Upper lobe of right lung (tissue), 1 donor: Measurements from ENCODE around the gene ARRDC3. TPM values are rescaled to one million over a fixed set of nuclear protein-coding genes. Genes with fewer than 3 reads are reported as not detected.
"Not testable (repeated sequence)": the region's sequence is repeated elsewhere in the genome, so short reads cannot be mapped to it uniquely, and the experiment has no call there.

Experiments used
- ATAC-seq: fragments of 200-7000 bp; cut with Tn5 transposase; one replicate; pipeline ENCODE4 v1.9.1; 2020; ENCODE audit warnings: mild to moderate bottlenecking, moderate library complexity
- DNase-seq: peaks from one replicate; pipeline ENCODE4 v3.0.0-alpha.2; 2020
- H3K27ac ChIP-seq: fragments of 200-600 bp; one replicate; pipeline ENCODE4 v1.8.0; 2022
- H3K27me3 ChIP-seq: fragments of 200-600 bp; one replicate; pipeline ENCODE4 v1.8.0; 2022; ENCODE audit warnings: mild to moderate bottlenecking
- H3K36me3 ChIP-seq: fragments of 200-600 bp; one replicate; pipeline ENCODE4 v1.8.0; 2022
- H3K4me1 ChIP-seq: fragments of 200-600 bp; one replicate; pipeline ENCODE4 v1.8.0; 2022
- H3K4me3 ChIP-seq: fragments of 200-600 bp; one replicate; pipeline ENCODE4 v1.8.0; 2022; ENCODE audit warnings: mild to moderate bottlenecking
- H3K9me3 ChIP-seq: fragments of 200-600 bp; one replicate; pipeline ENCODE4 v1.8.0; 2022
- intact Hi-C: fragments of 100-400 bp; cut with DNase I; formaldehyde crosslinking; loops from one replicate; pipeline ENCODE4 v1.11.0; 2022
- total RNA-seq: library from RNA; stranded (reverse); fragmentation: NEBNext Ultra II Directional; extraction: Animal tissue kit (Norgen Biotek cat#: 25700); gene quantifications from one replicate; pipeline ENCODE4 v1.2.1, GENCODE V29; 2021
- TF ChIP-seq, protein P1 (sequence below): fragments of 200-600 bp; IDR thresholded peaks from one replicate; pipeline ENCODE4 v1.8.0; 2022; ENCODE audit warnings: antibody characterized with exemption
- donor health status: DM: no; HTN: yes; CAD: no; lungs with severe emphysema.

The ARRDC3 gene
- total RNA-seq, 1 donor from 2014 or later = 103 TPM

DNA sequence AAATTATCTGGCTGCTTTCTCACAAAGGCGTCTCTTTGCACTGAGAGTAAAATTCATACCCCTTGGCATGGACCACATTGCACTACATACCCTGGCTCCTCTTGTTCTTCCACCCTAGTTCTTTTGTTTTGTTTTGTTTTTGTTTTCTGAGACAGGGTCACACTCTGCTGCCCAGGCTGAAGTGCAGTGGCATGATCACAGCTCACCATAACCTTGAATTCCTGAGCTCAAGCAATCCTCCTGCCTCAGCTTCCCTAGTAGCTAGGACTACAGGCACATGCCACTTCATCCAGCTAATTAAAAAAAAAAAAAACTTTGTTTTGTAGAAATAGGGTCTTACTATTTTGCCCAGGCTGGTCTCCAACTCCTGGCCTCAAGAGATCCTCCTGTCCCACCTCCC lies 51.4 kb downstream of the ARRDC3 start:
- Histone ChIP-seq H3K27ac (no peak overlapping the region), H3K36me3 (no peaks in the 10 kb centered on the region), H3K4me1 (no peaks in the 10 kb centered on the region), H3K4me3 (no peak overlapping the region), H3K9me3 (no peaks in the 10 kb centered on the region), H3K27me3 (no peaks in the 10 kb centered on the region)
- ATAC-seq (no peak), DNase-seq (no peak)
- intact Hi-C loops = no loop called here
- TF ChIP-seq, protein P1, sequence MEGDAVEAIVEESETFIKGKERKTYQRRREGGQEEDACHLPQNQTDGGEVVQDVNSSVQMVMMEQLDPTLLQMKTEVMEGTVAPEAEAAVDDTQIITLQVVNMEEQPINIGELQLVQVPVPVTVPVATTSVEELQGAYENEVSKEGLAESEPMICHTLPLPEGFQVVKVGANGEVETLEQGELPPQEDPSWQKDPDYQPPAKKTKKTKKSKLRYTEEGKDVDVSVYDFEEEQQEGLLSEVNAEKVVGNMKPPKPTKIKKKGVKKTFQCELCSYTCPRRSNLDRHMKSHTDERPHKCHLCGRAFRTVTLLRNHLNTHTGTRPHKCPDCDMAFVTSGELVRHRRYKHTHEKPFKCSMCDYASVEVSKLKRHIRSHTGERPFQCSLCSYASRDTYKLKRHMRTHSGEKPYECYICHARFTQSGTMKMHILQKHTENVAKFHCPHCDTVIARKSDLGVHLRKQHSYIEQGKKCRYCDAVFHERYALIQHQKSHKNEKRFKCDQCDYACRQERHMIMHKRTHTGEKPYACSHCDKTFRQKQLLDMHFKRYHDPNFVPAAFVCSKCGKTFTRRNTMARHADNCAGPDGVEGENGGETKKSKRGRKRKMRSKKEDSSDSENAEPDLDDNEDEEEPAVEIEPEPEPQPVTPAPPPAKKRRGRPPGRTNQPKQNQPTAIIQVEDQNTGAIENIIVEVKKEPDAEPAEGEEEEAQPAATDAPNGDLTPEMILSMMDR = no peak

- no peaks in the 10 kb centered on the region for H3K9me3 ChIP-seq
- no peaks in the 10 kb centered on the region for H3K4me1 ChIP-seq
- no peaks in the 10 kb centered on the region for H3K27me3 ChIP-seq
- H3K4me3 ChIP-seq = no peak overlapping the region
- intact Hi-C loops = no loop called here
- H3K36me3 ChIP-seq = no peaks in the 10 kb centered on the region
- TF ChIP-seq, protein P1 = no peak
- ATAC-seq (no peak), DNase-seq (no peak)
- no peak overlapping the region for H3K27ac ChIP-seq
Observed at GRCh38 chr5:91329283-91329682, 53.8 kb downstream of the ARRDC3 start.

DNA sequence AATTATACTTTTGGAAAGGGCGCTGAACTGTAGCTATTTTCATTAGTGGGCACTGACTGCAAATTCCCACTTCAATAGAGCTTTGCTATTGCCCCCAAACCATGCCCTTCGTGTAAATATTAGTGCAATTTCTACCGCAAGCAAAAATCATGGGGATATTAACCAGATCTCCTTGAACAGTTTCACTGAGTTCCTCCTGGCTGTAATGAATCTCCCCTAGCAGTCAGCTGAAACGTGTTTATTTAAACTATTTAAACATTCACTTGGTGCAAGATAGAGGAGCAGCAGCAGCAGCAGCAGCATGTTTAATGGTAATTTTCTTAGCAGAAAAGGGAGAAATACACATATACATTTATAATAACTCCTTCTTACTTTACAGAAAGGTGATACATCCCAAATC lies 54.4 kb downstream of the ARRDC3 start:
- no peaks in the 10 kb centered on the region for H3K4me1 ChIP-seq
- H3K4me3 ChIP-seq = no peak overlapping the region
- no peaks in the 10 kb centered on the region for H3K27me3 ChIP-seq
- no peak for ATAC-seq
- no peak for DNase-seq
- TF ChIP-seq, protein P1 = no peak
- no peaks in the 10 kb centered on the region for H3K36me3 ChIP-seq
- no peaks in the 10 kb centered on the region for H3K9me3 ChIP-seq
- intact Hi-C loops = no loop called here
- no peak overlapping the region for H3K27ac ChIP-seq

DNA sequence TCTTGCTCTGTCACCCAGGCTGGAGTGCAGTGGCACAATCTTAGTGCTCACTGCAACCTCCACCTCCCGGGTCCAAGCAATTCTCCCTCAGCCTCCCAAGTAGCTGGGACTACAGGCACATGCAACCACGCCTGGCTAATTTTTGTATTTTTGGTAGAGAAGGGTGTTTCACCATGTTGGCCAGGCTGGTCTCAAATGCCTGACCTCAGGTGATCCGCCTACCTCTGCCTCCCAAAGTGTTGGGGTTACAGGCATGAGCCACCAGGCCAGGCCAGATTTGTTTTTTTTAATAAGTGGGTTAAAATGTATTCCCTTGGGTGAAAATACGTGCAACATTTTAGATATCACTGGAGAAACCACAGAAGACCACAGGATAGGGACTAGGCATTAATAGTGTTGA lies 60.1 kb downstream of the ARRDC3 start:
- H3K4me3 ChIP-seq, ATAC-seq, H3K9me3 ChIP-seq, H3K27me3 ChIP-seq, H3K36me3 ChIP-seq, intact Hi-C loops, H3K4me1 ChIP-seq, DNase-seq, H3K27ac ChIP-seq: not testable (repeated sequence)

DNA sequence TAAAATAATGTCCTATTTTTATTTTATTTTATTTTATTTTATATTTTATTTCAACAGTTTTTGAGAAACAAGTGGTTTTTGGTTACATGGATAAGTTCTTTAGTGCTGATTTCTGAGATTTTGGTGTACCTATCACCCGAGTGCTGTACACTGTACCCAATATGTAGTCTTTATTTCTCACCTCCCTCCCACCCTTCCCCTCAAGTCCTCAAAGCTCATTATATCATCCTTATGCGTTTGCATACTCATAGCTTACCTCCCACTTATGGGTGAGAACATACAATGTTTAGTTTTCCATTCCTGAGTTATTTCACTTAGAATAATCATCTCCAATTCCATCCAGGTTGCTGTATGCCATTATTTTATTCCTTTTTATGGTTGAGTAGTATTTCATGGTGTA lies 63.5 kb downstream of the ARRDC3 start:
- no peaks in the 10 kb centered on the region for H3K27me3 ChIP-seq
- no peaks in the 10 kb centered on the region for H3K4me1 ChIP-seq
- ATAC-seq (no peak), DNase-seq (no peak)
- intact Hi-C loops = no loop called here
- no peak overlapping the region for H3K27ac ChIP-seq
- H3K4me3 ChIP-seq = no peak overlapping the region
- no peaks in the 10 kb centered on the region for H3K36me3 ChIP-seq
- TF ChIP-seq, protein P1 = no peak
- no peaks in the 10 kb centered on the region for H3K9me3 ChIP-seq

DNA sequence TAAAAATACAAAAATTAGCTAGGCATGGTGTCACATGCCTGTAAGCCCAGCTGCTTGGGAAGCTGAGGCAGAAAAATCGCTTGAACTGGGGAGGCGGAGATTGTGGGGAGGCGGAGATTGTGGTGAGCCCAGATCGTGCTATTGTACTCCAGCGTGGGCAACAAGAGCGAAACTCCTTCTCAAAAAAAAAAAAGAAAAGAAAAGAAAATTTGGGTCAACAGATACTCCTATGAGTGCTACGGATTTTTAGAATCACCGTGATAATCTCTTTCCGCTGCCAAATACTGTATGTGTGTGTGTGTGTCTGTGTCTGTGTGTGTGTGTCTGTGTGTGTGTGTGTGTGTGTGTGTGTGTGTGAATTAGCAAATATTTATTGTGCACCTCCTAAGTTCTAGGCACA lies 64.4 kb downstream of the ARRDC3 start:
- no peak for DNase-seq
- no peaks in the 10 kb centered on the region for H3K9me3 ChIP-seq
- peaks cover 8% of the 10 kb centered on the region for H3K4me1 ChIP-seq
- no peaks in the 10 kb centered on the region for H3K36me3 ChIP-seq
- ATAC-seq = no peak
- TF ChIP-seq, protein P1 = no peak
- no peak overlapping the region for H3K27ac ChIP-seq
- no peak overlapping the region for H3K4me3 ChIP-seq
- H3K27me3 ChIP-seq = no peaks in the 10 kb centered on the region
- intact Hi-C loops = no loop called here
